HL-60 (cell line): ENCODE data around the gene CD3E.

Source experiments
- GABPA ChIP-seq: IDR thresholded peaks from 2 replicates; pipeline ENCODE4 v1.6.1; 2012; ENCODE audit warnings: low read depth
- POLR2AphosphoS5 ChIP-seq: IDR thresholded peaks from 2 replicates; pipeline ENCODE4 v1.6.1; 2012; ENCODE audit warnings: low read depth
- SPI1 ChIP-seq: IDR thresholded peaks from 2 replicates; pipeline ENCODE4 v1.6.1; 2012; ENCODE audit warnings: low read depth, mild to moderate bottlenecking, borderline replicate concordance
- TF ChIP-seq, protein P1 (sequence below): IDR thresholded peaks from one replicate; pipeline ENCODE4 v1.5.1; 2011; ENCODE audit warnings: low read length, control low read depth, inconsistent platforms; ENCODE audit not compliant: insufficient read depth
- TF ChIP-seq, protein P2 (sequence below): IDR thresholded peaks from 2 replicates; pipeline ENCODE4 v1.6.1; 2012; ENCODE audit warnings: low read depth; ENCODE audit not compliant: insufficient replicate concordance

- no peak for TF ChIP-seq POLR2AphosphoS5
- TF ChIP-seq, protein P1, sequence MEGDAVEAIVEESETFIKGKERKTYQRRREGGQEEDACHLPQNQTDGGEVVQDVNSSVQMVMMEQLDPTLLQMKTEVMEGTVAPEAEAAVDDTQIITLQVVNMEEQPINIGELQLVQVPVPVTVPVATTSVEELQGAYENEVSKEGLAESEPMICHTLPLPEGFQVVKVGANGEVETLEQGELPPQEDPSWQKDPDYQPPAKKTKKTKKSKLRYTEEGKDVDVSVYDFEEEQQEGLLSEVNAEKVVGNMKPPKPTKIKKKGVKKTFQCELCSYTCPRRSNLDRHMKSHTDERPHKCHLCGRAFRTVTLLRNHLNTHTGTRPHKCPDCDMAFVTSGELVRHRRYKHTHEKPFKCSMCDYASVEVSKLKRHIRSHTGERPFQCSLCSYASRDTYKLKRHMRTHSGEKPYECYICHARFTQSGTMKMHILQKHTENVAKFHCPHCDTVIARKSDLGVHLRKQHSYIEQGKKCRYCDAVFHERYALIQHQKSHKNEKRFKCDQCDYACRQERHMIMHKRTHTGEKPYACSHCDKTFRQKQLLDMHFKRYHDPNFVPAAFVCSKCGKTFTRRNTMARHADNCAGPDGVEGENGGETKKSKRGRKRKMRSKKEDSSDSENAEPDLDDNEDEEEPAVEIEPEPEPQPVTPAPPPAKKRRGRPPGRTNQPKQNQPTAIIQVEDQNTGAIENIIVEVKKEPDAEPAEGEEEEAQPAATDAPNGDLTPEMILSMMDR = no peak
- TF ChIP-seq, protein P2, sequence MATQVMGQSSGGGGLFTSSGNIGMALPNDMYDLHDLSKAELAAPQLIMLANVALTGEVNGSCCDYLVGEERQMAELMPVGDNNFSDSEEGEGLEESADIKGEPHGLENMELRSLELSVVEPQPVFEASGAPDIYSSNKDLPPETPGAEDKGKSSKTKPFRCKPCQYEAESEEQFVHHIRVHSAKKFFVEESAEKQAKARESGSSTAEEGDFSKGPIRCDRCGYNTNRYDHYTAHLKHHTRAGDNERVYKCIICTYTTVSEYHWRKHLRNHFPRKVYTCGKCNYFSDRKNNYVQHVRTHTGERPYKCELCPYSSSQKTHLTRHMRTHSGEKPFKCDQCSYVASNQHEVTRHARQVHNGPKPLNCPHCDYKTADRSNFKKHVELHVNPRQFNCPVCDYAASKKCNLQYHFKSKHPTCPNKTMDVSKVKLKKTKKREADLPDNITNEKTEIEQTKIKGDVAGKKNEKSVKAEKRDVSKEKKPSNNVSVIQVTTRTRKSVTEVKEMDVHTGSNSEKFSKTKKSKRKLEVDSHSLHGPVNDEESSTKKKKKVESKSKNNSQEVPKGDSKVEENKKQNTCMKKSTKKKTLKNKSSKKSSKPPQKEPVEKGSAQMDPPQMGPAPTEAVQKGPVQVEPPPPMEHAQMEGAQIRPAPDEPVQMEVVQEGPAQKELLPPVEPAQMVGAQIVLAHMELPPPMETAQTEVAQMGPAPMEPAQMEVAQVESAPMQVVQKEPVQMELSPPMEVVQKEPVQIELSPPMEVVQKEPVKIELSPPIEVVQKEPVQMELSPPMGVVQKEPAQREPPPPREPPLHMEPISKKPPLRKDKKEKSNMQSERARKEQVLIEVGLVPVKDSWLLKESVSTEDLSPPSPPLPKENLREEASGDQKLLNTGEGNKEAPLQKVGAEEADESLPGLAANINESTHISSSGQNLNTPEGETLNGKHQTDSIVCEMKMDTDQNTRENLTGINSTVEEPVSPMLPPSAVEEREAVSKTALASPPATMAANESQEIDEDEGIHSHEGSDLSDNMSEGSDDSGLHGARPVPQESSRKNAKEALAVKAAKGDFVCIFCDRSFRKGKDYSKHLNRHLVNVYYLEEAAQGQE = no peak
- TF ChIP-seq GABPA = no peak
- no peak for TF ChIP-seq SPI1
These were observed 5.7 kb downstream of the CD3E start for GRCh38 chr11:118310271-118310670.
